ENCODE measurements around the gene RPEL1.

Gene RPEL1

DNA sequence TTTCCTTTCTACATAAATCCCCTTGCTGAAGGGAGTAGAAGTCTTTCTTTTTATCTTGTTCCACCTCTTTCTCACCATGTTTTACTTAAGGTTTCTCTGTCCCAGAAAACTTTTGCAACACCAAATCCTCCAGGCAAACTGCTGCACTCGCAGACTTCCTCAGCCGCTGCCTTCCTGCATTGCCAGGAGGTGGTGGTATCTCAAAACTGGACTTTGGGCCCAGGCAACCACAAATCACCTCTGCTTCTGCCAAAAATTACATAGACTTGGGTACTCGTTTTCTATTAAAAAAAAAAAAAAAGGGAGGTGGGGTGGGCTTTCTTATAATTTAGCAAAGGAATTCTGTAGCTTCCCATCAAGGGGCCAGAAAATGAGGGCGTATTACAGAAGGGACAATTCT lies 45.9 kb downstream of the RPEL1 start:
- Histone ChIP-seq H3K79me2 (ENCODE audit: control insufficient read depth, low read length) (no peaks in the 10 kb centered on the region), H3K4me3 (ENCODE audit: low read length) (no peak overlapping the region), H3K9me2 (replicated peaks; ENCODE audit: control insufficient read depth, low read length) (no peaks in the 10 kb centered on the region), H3K4me1 (ENCODE audit: control insufficient read depth, low read length) (no peaks in the 10 kb centered on the region), H3K4me2 (ENCODE audit: low read length) (no peak overlapping the region), H3F3A (ENCODE audit: control insufficient read depth, insufficient read depth) (no peaks in the 10 kb centered on the region), H3K36me3 (ENCODE audit: control insufficient read depth, low read length) (no peaks in the 10 kb centered on the region), H3K27me3 (ENCODE audit: control insufficient read depth, low read length) (peaks cover 3% of the 10 kb centered on the region; the same call in 1 of the 2 replicates), H4K20me1 (ENCODE audit: control insufficient read depth, insufficient read depth, low read depth, low read length) (no peaks in the 10 kb centered on the region), H3K27ac (ENCODE audit: low read depth, low read length) (no peak overlapping the region), H3K9me3 (ENCODE audit: control insufficient read depth, insufficient read depth, low read length) (no peaks in the 10 kb centered on the region)
- TF ChIP-seq, protein P1, sequence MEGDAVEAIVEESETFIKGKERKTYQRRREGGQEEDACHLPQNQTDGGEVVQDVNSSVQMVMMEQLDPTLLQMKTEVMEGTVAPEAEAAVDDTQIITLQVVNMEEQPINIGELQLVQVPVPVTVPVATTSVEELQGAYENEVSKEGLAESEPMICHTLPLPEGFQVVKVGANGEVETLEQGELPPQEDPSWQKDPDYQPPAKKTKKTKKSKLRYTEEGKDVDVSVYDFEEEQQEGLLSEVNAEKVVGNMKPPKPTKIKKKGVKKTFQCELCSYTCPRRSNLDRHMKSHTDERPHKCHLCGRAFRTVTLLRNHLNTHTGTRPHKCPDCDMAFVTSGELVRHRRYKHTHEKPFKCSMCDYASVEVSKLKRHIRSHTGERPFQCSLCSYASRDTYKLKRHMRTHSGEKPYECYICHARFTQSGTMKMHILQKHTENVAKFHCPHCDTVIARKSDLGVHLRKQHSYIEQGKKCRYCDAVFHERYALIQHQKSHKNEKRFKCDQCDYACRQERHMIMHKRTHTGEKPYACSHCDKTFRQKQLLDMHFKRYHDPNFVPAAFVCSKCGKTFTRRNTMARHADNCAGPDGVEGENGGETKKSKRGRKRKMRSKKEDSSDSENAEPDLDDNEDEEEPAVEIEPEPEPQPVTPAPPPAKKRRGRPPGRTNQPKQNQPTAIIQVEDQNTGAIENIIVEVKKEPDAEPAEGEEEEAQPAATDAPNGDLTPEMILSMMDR (IDR thresholded peaks at IDR 0.05; ENCODE audit: low read depth, low read length, poor library complexity, severe bottlenecking) = no peak
- no peak for TF ChIP-seq EZH2phosphoT487 (IDR thresholded peaks at IDR 0.05; ENCODE audit: borderline replicate concordance, low read length)

DNA sequence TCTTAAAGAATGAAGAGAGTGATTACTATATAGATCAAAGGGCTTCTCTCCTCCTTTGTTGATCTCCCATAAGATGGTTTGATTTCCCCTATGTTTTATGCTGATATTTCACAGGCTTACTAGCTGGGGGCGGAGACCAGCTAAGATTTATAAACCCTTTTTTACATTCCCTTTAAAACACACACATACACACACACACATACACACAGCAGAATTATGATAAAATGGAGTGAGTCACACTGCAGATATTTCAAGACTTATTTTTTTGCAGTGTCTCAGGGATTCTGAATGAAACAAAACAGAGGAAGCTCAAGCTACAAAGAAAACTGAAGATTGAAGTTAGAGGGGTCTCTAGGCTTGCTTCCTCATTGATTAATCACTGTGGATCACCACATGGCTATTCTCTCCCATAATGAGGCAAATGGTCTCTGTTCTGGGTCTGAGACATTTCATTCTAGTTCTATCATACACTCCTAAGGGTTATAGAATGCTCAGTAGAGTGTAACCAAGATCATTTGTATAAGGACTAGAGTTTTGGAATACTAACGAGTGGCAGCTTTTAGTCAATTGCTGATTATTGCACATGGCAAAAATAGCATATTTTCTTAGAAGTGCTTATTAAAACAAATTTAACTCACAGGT lies 49.8 kb downstream of the RPEL1 start:
- Histone ChIP-seq H3K79me2 (ENCODE audit: control insufficient read depth, low read length) (no peaks in the 10 kb centered on the region), H3K4me3 (ENCODE audit: low read length) (no peak overlapping the region), H3K27ac (ENCODE audit: low read depth, low read length) (no peak overlapping the region), H3K4me1 (ENCODE audit: control insufficient read depth, low read length) (no peaks in the 10 kb centered on the region), H4K20me1 (ENCODE audit: control insufficient read depth, insufficient read depth, low read depth, low read length) (no peaks in the 10 kb centered on the region), H3K36me3 (ENCODE audit: control insufficient read depth, low read length) (no peaks in the 10 kb centered on the region), H3F3A (ENCODE audit: control insufficient read depth, insufficient read depth) (no peaks in the 10 kb centered on the region), H3K9me2 (replicated peaks; ENCODE audit: control insufficient read depth, low read length) (no peaks in the 10 kb centered on the region), H3K4me2 (ENCODE audit: low read length) (no peak overlapping the region), H3K9me3 (ENCODE audit: control insufficient read depth, insufficient read depth, low read length) (no peaks in the 10 kb centered on the region), H3K27me3 (ENCODE audit: control insufficient read depth, low read length) (peaks cover 3% of the 10 kb centered on the region; the same call in 1 of the 2 replicates)
- no peak for TF ChIP-seq EZH2phosphoT487 (IDR thresholded peaks at IDR 0.05; ENCODE audit: borderline replicate concordance, low read length)
- TF ChIP-seq, protein P1 (IDR thresholded peaks at IDR 0.05; ENCODE audit: low read depth, low read length, poor library complexity, severe bottlenecking) = no peak

All from DOHH2 (cell line).